GDM1 (cell line): ENCODE measurements around the gene TINAGL1.

Source experiments
- DNase-seq: peaks from one replicate; lab custom pipeline; 2025; lab: John Stamatoyannopoulos, UW

TINAGL1 gene

DNA sequence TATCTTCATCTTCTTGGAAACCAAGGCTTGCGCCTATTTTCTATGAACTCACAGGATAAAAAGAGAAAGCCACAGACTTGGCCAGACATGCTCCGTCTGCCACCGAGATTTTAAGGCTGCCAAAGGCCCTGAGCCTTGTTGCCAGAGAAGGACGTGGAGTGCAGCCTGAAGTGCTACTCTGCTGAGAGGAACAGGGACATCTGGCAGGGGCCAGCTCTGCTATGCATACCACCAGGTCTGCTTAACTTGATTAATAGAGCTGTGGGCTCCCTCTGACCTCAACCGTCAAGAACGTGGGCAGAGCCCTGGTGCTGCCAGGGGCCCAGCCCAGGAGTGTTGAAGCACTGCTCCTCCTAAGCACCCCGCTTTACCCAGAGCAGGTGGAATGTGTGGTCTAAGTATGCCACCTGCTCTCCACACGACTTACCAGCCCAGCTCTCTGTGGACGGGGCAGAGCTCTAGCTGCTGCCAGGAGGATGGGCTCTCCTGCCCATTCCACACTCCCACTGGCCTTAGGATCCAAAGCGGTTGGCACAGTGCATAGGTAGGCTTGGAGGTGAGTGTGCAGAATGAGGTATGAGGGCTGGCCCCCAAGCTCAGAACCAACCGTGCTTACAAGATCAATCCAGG lies 51.7 kb downstream of the TINAGL1 start:
- DNase-seq = no peak

DNA sequence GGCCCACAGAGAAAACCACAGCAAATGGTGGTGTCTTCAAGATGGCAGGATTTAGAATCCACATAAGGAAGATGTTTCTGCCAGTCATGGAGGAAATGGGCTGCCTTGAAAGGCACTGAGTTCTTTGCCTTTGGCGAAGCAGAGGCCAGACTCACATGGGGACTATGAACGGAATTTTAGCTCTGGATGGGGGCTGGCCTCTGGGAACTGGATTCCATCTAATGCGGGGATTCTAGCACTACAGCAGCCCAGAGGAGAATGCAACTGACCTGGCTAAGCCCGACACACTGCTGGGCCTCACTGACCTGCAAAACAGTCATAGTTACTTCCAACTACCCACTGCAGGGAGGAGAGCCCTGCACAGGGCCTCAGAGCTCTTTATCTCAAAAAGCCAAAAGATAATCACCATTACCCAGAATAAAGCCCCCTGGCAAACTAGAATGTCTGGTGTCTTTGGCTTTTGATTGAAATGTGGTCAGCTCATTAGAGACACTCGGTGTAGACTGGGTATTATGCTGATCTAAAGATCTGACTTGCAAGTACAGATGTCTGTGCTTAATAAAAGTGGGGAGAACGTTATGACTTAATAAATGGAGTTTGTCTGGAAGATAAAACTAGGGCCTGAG lies 52.7 kb downstream of the TINAGL1 start:
- DNase-seq = no peak

DNA sequence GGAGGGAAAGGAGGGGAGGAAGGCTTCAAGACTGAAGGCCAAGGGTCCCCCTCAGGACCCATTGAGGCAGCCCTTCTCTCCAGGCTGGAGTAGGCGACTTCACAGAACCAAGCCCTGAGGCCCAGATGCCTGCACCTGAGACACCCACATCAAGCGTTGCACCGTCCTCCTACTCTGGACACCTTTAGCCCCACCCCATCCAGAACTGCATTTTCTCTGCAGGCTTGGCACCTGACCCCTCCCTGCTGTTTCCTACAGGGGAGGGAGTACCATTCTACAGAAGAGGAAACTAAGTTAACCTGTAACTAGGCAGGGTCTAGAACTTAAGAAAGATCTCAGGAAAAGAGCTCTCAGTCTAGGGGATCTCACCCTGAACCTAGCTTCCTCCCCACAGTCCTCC lies 56.3 kb downstream of the TINAGL1 start:
- DNase-seq = no peak

- DNase-seq = no peak
Observed at GRCh38 chr1:31633117-31633516, 56.8 kb downstream of the TINAGL1 start.
